ENCODE measurements around the gene DENND2A. TPM values are rescaled to one million over a fixed set of nuclear protein-coding genes. Genes with fewer than 3 reads are reported as not detected.
"Not testable (repeated sequence)": the region's sequence is repeated elsewhere in the genome, so short reads cannot be mapped to it uniquely, and the experiment has no call there.

Gene DENND2A
- total RNA-seq, 2 donors from 2014 or later = not detected

DNA sequence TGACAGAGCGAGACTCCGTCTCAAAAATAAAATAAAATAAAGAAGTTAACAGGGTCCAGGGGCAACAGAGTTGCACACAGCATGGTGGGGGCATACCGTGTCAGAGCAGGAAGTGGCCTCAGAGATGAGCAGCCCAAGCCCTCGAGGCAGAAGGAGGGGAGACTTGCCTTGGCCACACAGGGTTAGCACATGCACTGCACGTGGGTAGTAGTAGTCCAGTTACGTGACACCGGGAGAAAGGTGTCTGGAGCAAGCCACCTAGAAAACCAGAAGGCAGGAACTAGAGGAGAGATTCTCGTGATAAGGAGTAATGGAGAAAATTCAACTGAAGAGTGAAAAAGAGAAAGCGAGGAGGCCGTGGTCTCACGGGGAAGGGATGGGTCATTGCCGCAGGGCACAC, 9.8 kb upstream of the DENND2A start:
- H3K27me3 Mint-ChIP-seq = peaks cover 41% of the 10 kb centered on the region

DNA sequence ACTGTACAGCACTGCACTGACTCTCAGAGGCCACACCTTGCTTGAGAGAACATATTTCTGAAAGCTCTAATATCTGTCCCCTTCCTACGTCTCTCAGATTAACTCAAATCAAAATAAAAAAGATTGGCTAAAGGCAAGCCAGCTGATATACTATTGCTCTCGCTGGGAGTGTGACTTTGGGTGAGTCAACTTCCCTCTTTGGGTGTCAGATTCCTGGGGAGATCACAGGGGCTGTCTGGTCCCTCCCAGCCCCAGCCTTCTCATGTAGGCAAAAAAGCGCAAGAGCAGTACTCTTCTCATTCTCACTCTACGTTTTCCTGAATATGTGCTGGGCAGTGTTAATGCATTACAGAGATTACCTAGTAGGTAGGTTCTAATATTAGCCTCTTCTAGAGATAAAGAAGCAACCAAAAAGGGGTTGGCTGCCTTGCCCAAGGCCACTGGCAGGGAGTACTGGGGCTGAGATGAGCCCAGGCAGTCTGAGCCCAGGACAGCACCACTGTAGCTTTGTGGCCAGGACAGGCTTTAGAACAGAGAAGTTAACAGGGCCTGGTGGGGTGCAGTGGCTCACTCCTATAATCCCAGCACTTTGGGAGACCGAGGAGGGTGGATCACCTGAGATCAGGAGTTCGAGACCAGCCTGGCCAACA, 9.1 kb upstream of the DENND2A start:
- peaks cover 34% of the 10 kb centered on the region for H3K27me3 Mint-ChIP-seq
- H3K9me3 ChIP-seq (ENCODE audit: control insufficient read depth, low read length, poor library complexity, severe bottlenecking) = no peaks in the 10 kb centered on the region
- no peak overlapping the region for H3K4me3 Mint-ChIP-seq
- no peak for DNase-seq
- peaks cover 3% of the 10 kb centered on the region for H3K36me3 Mint-ChIP-seq (ENCODE audit: low read depth)
- H3K27ac Mint-ChIP-seq = no peak overlapping the region
- peaks cover 16% of the 10 kb centered on the region for H3K4me1 Mint-ChIP-seq
- ATAC-seq = no peak

More for the DNA sequence above, 9.8 kb upstream of the DENND2A start:
- Mint-ChIP-seq H3K4me3 (no peak overlapping the region), H3K4me1 (peaks cover 17% of the 10 kb centered on the region), H3K27ac (no peak overlapping the region), H3K36me3 (ENCODE audit: low read depth) (peaks cover 6% of the 10 kb centered on the region)
- ATAC-seq (no peak), DNase-seq (no peak)
- H3K9me3 ChIP-seq (ENCODE audit: control insufficient read depth, low read length, poor library complexity, severe bottlenecking) = no peaks in the 10 kb centered on the region

- ATAC-seq (peak; percentile 89), DNase-seq (no peak)
- no peaks in the 10 kb centered on the region for H3K9me3 ChIP-seq (ENCODE audit: control insufficient read depth, low read length, poor library complexity, severe bottlenecking)
- Mint-ChIP-seq H3K4me3 (no peak overlapping the region), H3K27ac (no peak overlapping the region), H3K27me3 (peaks cover 30% of the 10 kb centered on the region), H3K4me1 (peaks cover 7% of the 10 kb centered on the region), H3K36me3 (ENCODE audit: low read depth) (no peaks in the 10 kb centered on the region)
Measured at GRCh38 chr7:140646931-140647647, 6.5 kb upstream of the DENND2A start.

GRCh38 chr7:140645166-140645900, 4.7 kb upstream of the DENND2A start:
- no peaks in the 10 kb centered on the region for H3K9me3 ChIP-seq (ENCODE audit: control insufficient read depth, low read length, poor library complexity, severe bottlenecking)
- ATAC-seq (no peak), DNase-seq (no peak)
- peaks cover 12% of the 10 kb centered on the region for H3K4me1 Mint-ChIP-seq
- peaks cover 6% of the 10 kb centered on the region for H3K36me3 Mint-ChIP-seq (ENCODE audit: low read depth)
- H3K27me3 Mint-ChIP-seq = peaks cover 31% of the 10 kb centered on the region
- H3K4me3 Mint-ChIP-seq = no peak overlapping the region
- no peak overlapping the region for H3K27ac Mint-ChIP-seq

- H3K9me3 ChIP-seq (ENCODE audit: control insufficient read depth, low read length, poor library complexity, severe bottlenecking); ATAC-seq; H3K4me3 Mint-ChIP-seq; H3K36me3 Mint-ChIP-seq (ENCODE audit: low read depth); DNase-seq; H3K27ac Mint-ChIP-seq: not testable (repeated sequence)
- Mint-ChIP-seq H3K27me3 (peaks cover 30% of the 10 kb centered on the region), H3K4me1 (peaks cover 18% of the 10 kb centered on the region)
Measured at GRCh38 chr7:140644761-140645160, 4.1 kb upstream of the DENND2A start.

- no peaks in the 10 kb centered on the region for H3K9me3 ChIP-seq (ENCODE audit: control insufficient read depth, low read length, poor library complexity, severe bottlenecking)
- DNase-seq (no peak), ATAC-seq (no peak)
- Mint-ChIP-seq H3K27me3 (peaks cover 37% of the 10 kb centered on the region), H3K36me3 (ENCODE audit: low read depth) (peaks cover 14% of the 10 kb centered on the region), H3K4me1 (peaks cover 24% of the 10 kb centered on the region), H3K4me3 (no peak overlapping the region), H3K27ac (no peak overlapping the region)
Measured at GRCh38 chr7:140643416-140643815, 2.8 kb upstream of the DENND2A start.

GRCh38 chr7:140641524-140642195, 1.0 kb upstream of the DENND2A start:
- Mint-ChIP-seq H3K27ac (no peak overlapping the region), H3K4me3 (peak overlapping the region; percentile 76), H3K4me1 (peaks cover 18% of the 10 kb centered on the region), H3K27me3 (peaks cover 54% of the 10 kb centered on the region), H3K36me3 (ENCODE audit: low read depth) (peaks cover 15% of the 10 kb centered on the region)
- ATAC-seq = no peak
- H3K9me3 ChIP-seq (ENCODE audit: control insufficient read depth, low read length, poor library complexity, severe bottlenecking) = no peaks in the 10 kb centered on the region
- no peak for DNase-seq

GRCh38 chr7:140640060-140640637, 464 bp downstream of the DENND2A start:
- Mint-ChIP-seq H3K27ac (no peak overlapping the region), H3K4me3 (peak overlapping the region; percentile 91), H3K36me3 (ENCODE audit: low read depth) (peaks cover 15% of the 10 kb centered on the region), H3K27me3 (peaks cover 65% of the 10 kb centered on the region), H3K4me1 (peaks cover 17% of the 10 kb centered on the region)
- ATAC-seq (peak; percentile 26), DNase-seq (no peak)
- no peaks in the 10 kb centered on the region for H3K9me3 ChIP-seq (ENCODE audit: control insufficient read depth, low read length, poor library complexity, severe bottlenecking)

GRCh38 chr7:140639366-140640053, 1.1 kb downstream of the DENND2A start:
- no peak overlapping the region for H3K27ac Mint-ChIP-seq

DNA sequence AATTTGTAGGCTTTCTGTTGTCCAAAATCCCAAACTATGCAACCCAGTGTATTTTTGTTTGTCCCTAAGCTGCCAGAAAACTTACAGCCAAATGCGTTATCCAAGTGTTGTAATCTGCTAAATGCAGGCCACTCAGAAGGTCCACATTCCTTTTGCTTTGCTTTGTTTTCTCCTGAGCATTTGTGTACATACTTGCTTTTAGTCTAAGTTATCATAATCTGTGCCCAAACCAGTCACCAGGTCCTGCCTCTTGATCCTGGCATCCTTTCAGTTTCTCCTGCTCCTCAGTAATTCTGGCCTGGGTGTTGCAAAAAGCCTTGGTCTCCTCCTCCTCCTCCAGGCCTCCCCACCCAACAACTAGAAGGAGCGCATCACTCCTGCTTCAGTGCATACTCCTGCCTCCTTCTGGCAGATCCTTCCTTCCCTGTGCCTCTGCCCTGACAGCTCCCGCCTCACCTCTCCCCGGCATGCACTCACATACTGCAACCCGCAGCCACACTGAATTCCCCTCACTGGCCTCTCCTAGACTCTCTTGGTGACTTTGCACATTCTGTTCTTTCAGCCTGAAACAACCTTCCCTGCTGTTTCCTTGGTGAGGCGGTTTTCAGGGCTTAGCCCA, 2.3 kb downstream of the DENND2A start:
- H3K27ac Mint-ChIP-seq = no peak overlapping the region
- no peak for DNase-seq
- H3K27me3 Mint-ChIP-seq = peaks cover 59% of the 10 kb centered on the region
- H3K36me3 Mint-ChIP-seq (ENCODE audit: low read depth) = peaks cover 15% of the 10 kb centered on the region
- ATAC-seq = no peak
- H3K4me1 Mint-ChIP-seq = peaks cover 17% of the 10 kb centered on the region
- no peaks in the 10 kb centered on the region for H3K9me3 ChIP-seq (ENCODE audit: control insufficient read depth, low read length, poor library complexity, severe bottlenecking)
- no peak overlapping the region for H3K4me3 Mint-ChIP-seq

More at GRCh38 chr7:140639366-140640053, 1.1 kb downstream of the DENND2A start:
- Mint-ChIP-seq H3K4me1 (peaks cover 17% of the 10 kb centered on the region), H3K27me3 (peaks cover 65% of the 10 kb centered on the region), H3K36me3 (ENCODE audit: low read depth) (peaks cover 15% of the 10 kb centered on the region), H3K4me3 (peak overlapping the region; percentile 91)
- DNase-seq = no peak
- no peaks in the 10 kb centered on the region for H3K9me3 ChIP-seq (ENCODE audit: control insufficient read depth, low read length, poor library complexity, severe bottlenecking)
- no peak for ATAC-seq

DNA sequence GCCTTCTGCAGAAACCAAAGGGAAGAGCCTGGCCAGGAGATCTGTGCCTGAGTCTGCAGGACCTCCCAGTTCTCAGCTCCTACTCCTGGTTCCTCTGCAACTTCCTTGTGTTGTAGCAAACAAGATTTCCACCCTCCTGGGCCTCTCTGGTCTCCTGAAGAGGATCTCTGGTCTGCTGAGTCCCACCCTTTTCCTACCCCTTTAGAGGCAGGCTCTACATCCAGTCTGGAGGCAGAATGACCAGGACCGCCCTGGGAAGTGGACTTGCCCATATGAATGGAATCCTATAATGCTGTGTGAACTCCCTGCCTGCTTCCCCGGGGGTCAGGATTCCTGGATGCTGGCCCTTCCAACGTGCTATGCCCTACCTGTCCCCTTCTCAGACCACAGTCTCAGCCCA, 3.2 kb downstream of the DENND2A start:
- peaks cover 57% of the 10 kb centered on the region for H3K27me3 Mint-ChIP-seq
- H3K36me3 Mint-ChIP-seq (ENCODE audit: low read depth) = peaks cover 15% of the 10 kb centered on the region
- ATAC-seq (no peak), DNase-seq (no peak)
- H3K4me3 Mint-ChIP-seq = no peak overlapping the region
- peaks cover 17% of the 10 kb centered on the region for H3K4me1 Mint-ChIP-seq
- H3K9me3 ChIP-seq (ENCODE audit: control insufficient read depth, low read length, poor library complexity, severe bottlenecking) = no peaks in the 10 kb centered on the region
- H3K27ac Mint-ChIP-seq = no peak overlapping the region

DNA sequence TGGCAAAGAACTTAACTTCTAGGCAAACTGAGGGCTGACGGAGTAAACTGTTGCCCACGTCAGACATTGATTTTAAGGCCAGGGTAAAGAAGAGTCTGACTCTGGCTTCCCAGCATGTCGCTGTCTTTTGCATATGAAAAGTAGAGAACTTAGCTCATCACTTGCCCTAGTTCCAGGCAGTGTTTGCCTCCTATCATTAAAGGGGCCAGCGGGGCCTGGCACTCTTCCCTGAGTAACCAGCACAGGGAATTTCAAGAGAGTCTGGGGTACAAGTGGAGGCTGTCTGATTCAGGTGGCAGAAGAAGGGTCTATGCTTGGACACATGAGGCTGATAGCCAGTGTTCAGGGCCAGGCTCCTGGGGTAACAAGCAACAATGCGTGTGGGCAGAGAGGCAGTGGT, 4.8 kb downstream of the DENND2A start:
- no peak for ATAC-seq
- DNase-seq = no peak
- Mint-ChIP-seq H3K36me3 (ENCODE audit: low read depth) (peaks cover 9% of the 10 kb centered on the region), H3K27me3 (peaks cover 57% of the 10 kb centered on the region), H3K4me1 (peaks cover 11% of the 10 kb centered on the region), H3K4me3 (no peak overlapping the region), H3K27ac (no peak overlapping the region)
- no peaks in the 10 kb centered on the region for H3K9me3 ChIP-seq (ENCODE audit: control insufficient read depth, low read length, poor library complexity, severe bottlenecking)
